GM19397 (cell line): Measurements from ENCODE around the gene PTPRD.

Source experiments
- ATAC-seq: cut with Tn5 transposase; IDR thresholded peaks from one replicate; pipeline ENCODE4 v1.9.1; 2021; ENCODE audit warnings: mild to moderate bottlenecking, moderate library complexity; ENCODE audit not compliant: unreplicated experiment

The PTPRD gene

DNA sequence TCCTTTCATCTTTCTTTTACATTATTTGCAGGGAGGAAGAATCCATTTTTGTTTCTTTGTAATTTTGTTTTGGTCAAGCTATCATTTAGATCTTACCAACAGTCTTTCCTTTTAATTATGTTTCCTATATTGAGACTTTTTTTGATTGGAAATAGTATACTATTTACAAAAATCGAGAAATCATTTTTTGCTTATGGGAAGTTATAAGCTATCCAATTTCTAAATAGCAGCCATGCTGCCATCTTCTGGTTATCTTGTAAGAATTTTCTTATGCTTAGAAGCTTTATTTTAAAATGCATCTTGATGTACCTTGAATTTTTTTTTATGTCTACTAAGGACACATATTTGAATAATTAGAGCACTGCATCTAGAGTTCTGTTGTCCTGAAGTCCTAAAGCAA is 821.2 kb downstream of the PTPRD start:
- no peak for ATAC-seq

DNA sequence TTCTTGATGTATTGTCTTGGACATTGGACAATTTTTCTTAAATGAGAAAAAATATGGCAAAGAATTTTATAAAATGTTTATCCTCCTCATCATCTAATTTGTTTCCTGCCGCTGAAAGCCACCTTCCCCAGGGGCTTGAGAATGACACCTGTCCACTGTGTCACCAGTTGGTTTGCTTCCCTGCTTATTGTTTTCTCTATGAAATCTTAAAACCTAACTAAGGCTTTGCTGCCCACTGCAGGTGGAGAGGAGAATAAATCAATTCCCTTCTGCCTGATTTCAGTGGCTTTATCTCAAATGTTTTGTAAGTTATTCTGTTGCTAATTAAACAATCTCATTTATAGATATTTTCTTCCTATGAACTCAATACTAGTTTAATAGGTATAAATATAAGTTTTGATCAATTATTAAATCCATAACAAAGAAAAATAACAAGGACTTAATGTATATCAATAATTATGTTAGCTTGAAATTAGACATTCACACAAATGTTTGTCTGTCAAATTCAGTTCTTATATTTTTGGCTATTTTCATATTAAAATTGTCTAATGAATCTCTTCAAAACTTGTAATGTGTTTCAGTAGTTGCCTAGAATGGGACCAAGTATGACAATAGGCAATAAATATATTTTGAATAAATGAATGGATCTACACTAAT is 822.5 kb downstream of the PTPRD start:
- ATAC-seq, result peak; percentile 53

DNA sequence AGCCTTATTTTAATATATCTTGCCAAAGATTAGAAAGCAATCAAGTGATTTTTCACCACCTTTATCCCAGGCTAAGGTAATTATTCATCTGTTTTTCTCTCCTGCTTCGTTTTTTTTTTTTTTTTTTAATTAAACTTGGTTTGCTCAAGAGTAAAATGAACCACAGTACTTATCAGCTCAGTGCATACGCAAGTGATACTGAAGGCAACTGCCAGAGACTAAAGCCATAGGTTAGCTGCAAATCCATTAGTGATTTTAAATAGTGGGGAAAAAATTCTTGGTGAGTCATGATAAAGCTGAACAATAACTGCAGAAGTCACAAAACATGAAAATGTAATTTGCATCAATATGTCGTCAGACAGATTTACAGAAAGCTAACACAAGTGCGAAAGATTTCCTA is 829.1 kb downstream of the PTPRD start:
- no peak for ATAC-seq

- ATAC-seq, result no peak
Measured at GRCh38 chr9:9783211-9783610, 829.6 kb downstream of the PTPRD start.

DNA sequence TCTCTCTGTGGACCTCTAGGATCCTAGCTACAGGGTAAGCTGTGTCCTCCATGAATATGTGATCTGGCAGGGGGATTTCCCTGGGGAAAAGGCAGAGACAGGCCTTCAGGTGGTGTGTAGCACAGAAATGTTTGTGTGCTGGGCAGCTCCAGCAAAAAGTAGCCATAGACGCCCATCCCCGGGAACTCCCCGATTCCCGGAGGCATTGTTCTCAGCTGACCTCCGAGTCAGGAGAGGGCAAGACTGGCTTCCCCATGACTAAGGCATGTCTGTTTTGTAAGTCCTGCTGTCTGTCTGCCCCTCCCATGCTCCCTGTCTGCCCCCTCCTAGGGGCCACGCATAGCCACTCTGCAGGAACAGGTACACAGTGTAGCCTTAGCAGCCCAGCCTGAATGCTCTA is 834.5 kb downstream of the PTPRD start:
- no peak for ATAC-seq

DNA sequence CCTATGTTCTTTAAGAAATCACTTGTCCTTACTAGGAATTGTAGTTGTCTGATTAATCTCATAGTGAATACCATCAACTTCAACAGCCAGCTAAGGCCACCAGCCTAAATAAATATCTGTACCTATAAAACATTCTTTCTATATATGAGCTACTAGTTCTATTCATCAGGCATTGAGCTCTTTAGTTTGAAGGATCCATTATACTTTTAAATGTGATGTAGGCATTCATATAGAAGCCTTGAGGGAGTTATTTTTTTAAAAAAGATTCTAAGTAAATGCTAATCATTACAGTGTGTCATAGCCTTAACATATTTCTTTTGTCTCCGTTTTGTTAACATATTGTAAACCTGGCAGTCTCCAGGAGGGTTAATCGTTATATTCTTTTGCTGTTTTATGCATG is 838.3 kb downstream of the PTPRD start:
- ATAC-seq, result no peak

DNA sequence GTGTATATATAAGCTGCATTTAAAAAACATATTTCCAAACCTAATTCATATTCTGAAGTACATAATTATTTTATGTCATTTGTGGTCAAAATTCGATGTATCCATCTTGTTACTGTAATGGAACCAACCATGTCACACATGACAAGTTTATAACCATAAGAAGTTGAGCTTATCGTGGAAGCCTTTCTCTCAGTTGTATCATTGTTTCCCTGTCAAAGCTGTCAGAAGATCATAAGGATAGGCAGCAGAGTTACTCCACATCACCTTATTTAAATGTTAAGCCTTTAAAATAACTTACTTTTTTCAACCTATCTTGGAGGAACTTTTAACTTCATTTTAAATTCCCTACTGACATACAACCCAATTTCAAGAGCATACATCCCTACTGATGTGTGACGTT is 841.5 kb downstream of the PTPRD start:
- no peak for ATAC-seq

GRCh38 chr9:9764821-9765220 is 848.0 kb downstream of the PTPRD start:
- ATAC-seq, result no peak

DNA sequence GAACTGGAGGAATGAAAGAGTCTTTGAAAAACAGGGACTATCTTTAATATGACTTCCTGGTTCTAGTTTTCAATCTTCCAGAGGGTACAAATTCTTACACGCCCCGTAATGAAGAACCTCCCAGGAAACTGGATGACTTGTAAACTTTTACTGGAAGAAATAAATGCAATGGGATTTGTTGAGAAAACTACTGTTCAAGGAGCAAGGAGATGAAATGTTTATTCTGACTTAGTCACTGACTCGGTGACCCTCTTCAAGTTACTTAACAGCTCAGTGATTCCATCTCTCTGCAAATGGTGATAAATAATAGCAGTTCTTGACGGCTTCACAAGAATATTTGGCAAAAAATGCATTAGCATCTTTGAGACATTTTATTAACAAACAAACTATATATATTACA is 858.6 kb downstream of the PTPRD start:
- no peak for ATAC-seq

DNA sequence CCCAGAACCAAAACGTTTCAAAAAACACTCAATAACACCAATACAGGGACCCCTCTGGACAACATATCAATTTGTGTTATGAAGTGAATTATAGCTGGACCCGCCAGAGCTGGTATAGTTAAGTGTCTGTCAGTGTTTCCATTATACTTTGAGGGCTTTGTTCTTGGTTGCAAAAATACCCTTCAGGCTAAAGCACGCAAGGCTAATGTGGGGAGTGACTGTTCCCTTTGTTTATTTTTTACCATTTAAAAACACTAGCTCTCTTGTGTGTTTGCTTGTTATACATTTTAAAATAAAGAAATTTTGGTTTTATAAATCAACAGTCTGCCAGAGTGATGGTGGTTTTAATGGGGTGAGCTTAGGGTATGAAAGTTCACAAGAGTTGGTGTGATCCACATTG is 859.5 kb downstream of the PTPRD start:
- no peak for ATAC-seq

GRCh38 chr9:9752722-9753121 is 860.1 kb downstream of the PTPRD start:
- ATAC-seq, result no peak

GRCh38 chr9:9751996-9752395 is 860.8 kb downstream of the PTPRD start:
- no peak for ATAC-seq

DNA sequence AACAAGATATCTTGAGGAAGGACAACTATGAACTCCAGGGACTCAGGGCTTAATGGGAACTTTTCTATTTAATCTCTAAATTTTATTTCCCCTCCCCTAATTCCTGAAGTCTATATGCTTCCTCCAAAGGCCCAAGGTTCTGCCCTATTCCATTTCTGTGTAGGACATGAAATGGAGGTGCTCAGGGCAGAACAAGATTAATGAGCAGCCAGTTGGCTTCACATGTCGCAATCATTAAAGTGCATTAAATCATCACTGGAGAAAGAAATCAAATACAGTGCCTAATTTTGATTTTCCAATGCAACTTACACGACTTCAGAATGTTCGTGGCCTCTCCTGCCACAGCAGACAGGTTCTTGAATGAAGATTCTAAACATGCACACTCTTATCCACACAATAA is 862.1 kb downstream of the PTPRD start:
- ATAC-seq, result no peak

DNA sequence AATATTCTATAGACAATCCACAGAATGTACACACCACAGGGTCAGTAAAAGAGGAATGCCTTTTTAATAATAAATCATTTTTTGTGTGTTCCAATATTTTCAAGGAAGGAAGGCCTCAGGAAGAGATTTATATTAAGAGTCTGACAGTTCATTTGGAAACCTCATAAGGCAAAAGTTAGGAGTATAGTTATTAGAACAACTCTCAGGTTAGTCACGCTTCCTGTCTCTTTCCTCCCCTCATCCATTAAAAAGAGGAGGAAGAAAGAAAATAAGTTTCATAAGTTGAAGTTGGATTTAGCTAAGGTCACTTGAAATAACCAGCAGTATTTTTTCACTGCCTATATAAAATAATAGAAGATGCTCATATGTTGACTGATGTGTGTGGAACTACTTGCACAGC is 863.2 kb downstream of the PTPRD start:
- ATAC-seq, result no peak

- ATAC-seq, result no peak
Measured at GRCh38 chr9:9747787-9748186, 865.0 kb downstream of the PTPRD start.

DNA sequence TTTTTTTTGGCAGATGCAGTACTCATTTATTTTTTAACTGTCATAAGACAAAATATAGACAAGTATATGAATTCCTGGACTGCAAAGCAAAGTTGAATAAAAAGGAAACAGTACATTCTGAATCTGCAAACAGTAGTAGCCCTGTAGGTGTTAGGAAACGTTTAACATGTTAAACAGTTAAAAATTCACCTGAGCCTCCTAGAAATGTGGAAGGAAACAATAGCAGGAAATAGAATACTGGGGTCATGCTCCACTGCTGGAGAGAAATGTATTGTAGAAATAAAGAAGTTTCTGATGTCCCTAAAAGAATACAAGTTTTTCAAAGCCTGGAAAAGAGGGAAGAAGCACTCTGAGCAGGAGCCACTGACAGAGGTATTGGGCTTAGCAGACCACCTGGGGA is 866.0 kb downstream of the PTPRD start:
- no peak for ATAC-seq

DNA sequence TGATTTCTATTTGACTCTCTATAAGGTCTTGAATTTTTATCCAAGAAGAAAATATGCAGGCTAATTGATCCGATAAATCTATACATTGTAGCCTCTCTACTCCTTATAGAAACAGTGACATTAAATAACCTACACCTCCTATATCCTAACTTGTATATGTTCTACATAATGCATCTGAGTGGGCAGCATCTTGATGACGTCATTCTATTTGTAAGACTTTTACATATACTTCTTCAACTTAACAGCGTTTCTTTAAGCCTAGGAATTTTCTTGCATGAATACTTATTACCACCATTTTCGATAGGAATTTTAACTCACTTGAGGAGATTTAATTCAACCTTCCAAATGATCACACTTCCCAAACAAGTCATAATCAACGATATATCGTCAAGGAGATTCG is 869.0 kb downstream of the PTPRD start:
- no peak for ATAC-seq

- ATAC-seq, result no peak
Measured at GRCh38 chr9:9730174-9730573, 882.6 kb downstream of the PTPRD start.

- no peak for ATAC-seq
Measured at GRCh38 chr9:9729082-9729481, 883.7 kb downstream of the PTPRD start.

GRCh38 chr9:9719373-9720112 is 893.3 kb downstream of the PTPRD start:
- ATAC-seq, result no peak

GRCh38 chr9:9718691-9719090 is 894.1 kb downstream of the PTPRD start:
- no peak for ATAC-seq

DNA sequence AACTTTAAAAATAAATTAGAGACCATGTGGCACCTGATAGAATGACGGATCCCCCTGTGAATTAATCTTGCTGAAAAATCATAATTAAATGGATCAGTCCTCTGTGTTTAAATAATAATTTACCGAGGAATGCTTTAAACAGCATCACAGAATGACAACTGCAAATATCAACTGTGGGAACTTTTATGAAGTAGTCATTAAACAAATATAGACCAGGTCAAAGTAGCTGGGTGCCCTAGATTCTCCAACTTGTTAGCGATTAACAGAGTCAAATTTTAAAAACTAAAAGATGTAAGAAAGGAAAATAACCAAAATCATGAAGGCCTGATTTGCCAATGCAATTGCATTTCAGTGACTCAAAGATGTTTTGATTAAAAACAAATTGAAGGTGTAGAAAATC is 933.4 kb downstream of the PTPRD start:
- no peak for ATAC-seq

- ATAC-seq, result no peak
Measured at GRCh38 chr9:9674461-9674860, 938.3 kb downstream of the PTPRD start.
